HEK293T (cell line): Measurements from ENCODE around the gene MARCHF4.

ENCODE experiments used
- ARNT ChIP-seq: fragments of 450-650 bp; IDR thresholded peaks from 2 replicates; pipeline ENCODE4 v1.6.1; 2017; ENCODE audit warnings: mild to moderate bottlenecking
- BHLHE40 ChIP-seq: fragments of 450-650 bp; IDR thresholded peaks from 2 replicates; pipeline ENCODE4 v1.6.1; 2016; ENCODE audit warnings: mild to moderate bottlenecking, moderate library complexity, borderline replicate concordance
- ELF4 ChIP-seq: fragments of 450-650 bp; IDR thresholded peaks from 2 replicates; pipeline ENCODE4 v1.6.1; 2017; ENCODE audit warnings: antibody characterized with exemption
- FOXA1 ChIP-seq: fragments of 450-650 bp; IDR thresholded peaks from 2 replicates; pipeline ENCODE4 v1.6.1; 2016; ENCODE audit warnings: mild to moderate bottlenecking
- FOXM1 ChIP-seq: fragments of 450-650 bp; IDR thresholded peaks from 2 replicates; pipeline ENCODE4 v1.6.1; 2017; ENCODE audit warnings: mild to moderate bottlenecking, borderline replicate concordance
- HDGF ChIP-seq: fragments of 450-650 bp; IDR thresholded peaks from 2 replicates; pipeline ENCODE4 v1.6.1; 2017; ENCODE audit warnings: antibody characterized with exemption, borderline replicate concordance
- NFRKB ChIP-seq: fragments of 450-650 bp; IDR thresholded peaks from 2 replicates; pipeline ENCODE4 v1.6.1; 2016; ENCODE audit warnings: mild to moderate bottlenecking, moderate library complexity
- SUZ12 ChIP-seq: fragments of 450-650 bp; IDR thresholded peaks from 2 replicates; pipeline ENCODE4 v1.6.1; 2016; ENCODE audit warnings: mild to moderate bottlenecking
- ZNF384 ChIP-seq: fragments of 450-650 bp; IDR thresholded peaks from 2 replicates; pipeline ENCODE4 v1.6.1; 2016
- TF ChIP-seq, protein P1 (sequence below): fragments of 450-650 bp; IDR thresholded peaks from 2 replicates; pipeline ENCODE4 v1.6.1; 2016

DNA sequence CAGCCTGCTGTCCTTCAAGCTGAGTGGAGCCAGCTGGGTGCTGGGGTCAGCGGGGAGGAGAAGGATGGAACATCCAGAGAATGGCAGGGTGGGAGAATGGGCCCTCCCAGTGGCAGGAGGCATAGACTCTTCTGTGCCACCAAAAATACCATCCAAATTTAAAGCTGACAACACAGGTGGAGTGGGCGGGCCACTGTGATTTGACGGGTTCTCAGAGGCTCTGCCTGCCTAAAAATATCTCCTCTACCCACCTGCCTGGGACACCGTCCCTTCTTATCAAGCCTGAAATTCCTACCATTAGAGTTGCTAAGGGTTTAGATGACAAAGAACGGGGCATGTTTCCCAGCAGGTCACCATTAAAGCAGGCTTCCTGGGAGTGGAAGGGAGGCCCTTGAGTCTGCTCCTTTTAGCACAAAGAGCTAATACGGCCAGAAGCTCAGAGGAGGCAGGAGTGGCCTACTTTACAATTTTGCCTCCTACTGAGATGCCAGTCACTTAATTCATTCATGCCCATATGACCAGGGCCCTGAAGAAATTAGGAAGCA, 19.8 kb upstream of the MARCHF4 start:
- TF ChIP-seq NFRKB (no peak), ZNF384 (no peak), SUZ12 (no peak), FOXA1 (no peak), ELF4 (no peak), ARNT (no peak), BHLHE40 (no peak), FOXM1 (no peak), HDGF (no peak)
- TF ChIP-seq, protein P1, sequence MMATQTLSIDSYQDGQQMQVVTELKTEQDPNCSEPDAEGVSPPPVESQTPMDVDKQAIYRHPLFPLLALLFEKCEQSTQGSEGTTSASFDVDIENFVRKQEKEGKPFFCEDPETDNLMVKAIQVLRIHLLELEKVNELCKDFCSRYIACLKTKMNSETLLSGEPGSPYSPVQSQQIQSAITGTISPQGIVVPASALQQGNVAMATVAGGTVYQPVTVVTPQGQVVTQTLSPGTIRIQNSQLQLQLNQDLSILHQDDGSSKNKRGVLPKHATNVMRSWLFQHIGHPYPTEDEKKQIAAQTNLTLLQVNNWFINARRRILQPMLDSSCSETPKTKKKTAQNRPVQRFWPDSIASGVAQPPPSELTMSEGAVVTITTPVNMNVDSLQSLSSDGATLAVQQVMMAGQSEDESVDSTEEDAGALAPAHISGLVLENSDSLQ, result no peak
